Lower leg skin (tissue), 4 donors: ENCODE results near the gene FAM219B. TPM values are rescaled to one million over a fixed set of nuclear protein-coding genes. Genes with fewer than 3 reads are reported as not detected.

ENCODE experiments used
- DNase-seq, 2 donors: peaks; one replicate each; pipeline ENCODE4 v3.0.0-alpha.2; 2019; ENCODE audit warnings: low spot score in 2 of 2
- H3K4me3 ChIP-seq: fragments of 200-600 bp; sonication (generic); 2 replicates; pipeline ENCODE4 v1.5.1; 2017; ENCODE audit warnings: mild to moderate bottlenecking, low read depth; ENCODE audit not compliant: poor library complexity, severe bottlenecking
- CTCF ChIP-seq, 3 donors: fragments of 450-650 bp; IDR thresholded peaks; one replicate each; pipeline ENCODE4 v1.5.1; 2016; ENCODE audit warnings: antibody characterized with exemption in 3 of 3, mild to moderate bottlenecking in 3 of 3, moderate library complexity in 2 of 3
- POLR2A ChIP-seq, 2 donors: fragments of 450-650 bp; IDR thresholded peaks; one replicate each; pipeline ENCODE4 v1.6.1; 2016 to 2017; ENCODE audit warnings: antibody characterized with exemption in 2 of 2, mild to moderate bottlenecking in 1 of 2, moderate library complexity in 1 of 2
- WGBS, 2 donors: methylation state at CpG; one replicate each; pipeline ENCODE4 v1.1.5; 2018; 5-methylcytosine and 5-hydroxymethylcytosine counted together
- intact Hi-C: fragments of 100-400 bp; cut with DNase I; formaldehyde crosslinking; loops from one replicate; pipeline ENCODE4 v1.15.0; 2023; ENCODE audit warnings: low total_unique reads
- total RNA-seq, 4 donors: library from RNA; depleted of rRNA; stranded (reverse); fragments of >200 nt; gene quantifications; one replicate each; pipeline ENCODE4 v1.1.0, GENCODE V29; 2016

Gene FAM219B
- total RNA-seq, 4 donors from 2014 or later = 60.3 to 72.6 (median 67.5) TPM

DNA sequence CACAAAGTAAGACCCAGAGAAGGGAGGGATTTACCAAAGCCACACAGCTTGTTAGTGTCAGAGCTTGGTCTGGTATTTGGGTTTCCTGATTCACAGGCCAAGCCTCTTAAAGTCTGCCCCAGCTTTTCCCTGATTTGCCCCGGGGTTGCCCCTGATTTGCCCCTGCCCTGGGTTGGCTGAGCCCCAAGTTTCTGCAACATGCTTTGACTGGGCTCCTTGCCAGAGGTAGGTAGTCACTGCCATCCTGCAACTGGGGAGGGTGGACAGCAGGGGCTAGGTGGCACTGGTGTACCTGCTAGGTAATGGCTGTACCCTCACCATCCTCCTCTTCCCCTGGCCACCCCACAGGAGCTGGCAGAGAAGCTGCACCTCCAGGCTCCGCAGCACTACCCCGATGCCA lies 14.3 kb downstream of the FAM219B start:
- H3K4me3 ChIP-seq = no peak overlapping the region
- TF ChIP-seq CTCF (IDR thresholded peaks at IDR 0.05) (no peak), POLR2A (IDR thresholded peaks at IDR 0.05) (no peak)
- WGBS, 2 donors = 70 to 93% methylated on average over 3 of the region's 3 CpGs
- no peak for DNase-seq
- intact Hi-C loops = loop anchor here (10.0 kb wide), 1 partner anchor 48 kb away; the partner anchor contains the start of gene ULK3

DNA sequence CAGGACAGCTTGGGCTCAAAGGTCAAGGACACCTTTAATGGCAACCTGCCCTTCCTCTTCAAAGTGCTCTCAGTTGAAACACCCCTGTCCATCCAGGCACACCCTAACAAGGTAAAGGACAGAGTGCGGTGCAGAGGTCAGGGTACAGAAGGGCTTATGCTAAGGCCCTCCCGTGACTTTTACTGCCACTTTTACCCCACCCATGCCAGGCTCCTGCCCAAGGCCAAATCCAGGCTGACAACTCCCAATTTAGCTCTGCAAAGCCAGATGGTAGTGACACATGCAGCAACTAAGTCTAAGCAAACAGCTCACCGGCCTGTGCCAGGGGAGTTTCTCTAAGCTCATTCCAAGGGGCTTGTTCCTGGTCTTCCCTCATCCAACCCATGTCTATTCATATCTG lies 15.2 kb downstream of the FAM219B start:
- intact Hi-C loops = loop anchor here (10.0 kb wide), 1 partner anchor 47 kb away; the partner anchor contains the start of gene ULK3
- DNase-seq = no peak
- TF ChIP-seq CTCF (IDR thresholded peaks at IDR 0.05) = no peak
- TF ChIP-seq POLR2A (IDR thresholded peaks at IDR 0.05) = no peak
- 58 to 62% methylated on average over 3 of the region's 3 CpGs for WGBS, 2 donors
- H3K4me3 ChIP-seq = no peak overlapping the region

- WGBS, 2 donors = 7 to 9% methylated on average over 1 of the region's 1 CpG
- intact Hi-C loops = loop anchor here (10.0 kb wide), 1 partner anchor 46 kb away; the partner anchor contains the start of gene ULK3
- DNase-seq = no peak
- TF ChIP-seq CTCF (IDR thresholded peaks at IDR 0.05) (no peak), POLR2A (IDR thresholded peaks at IDR 0.05) (no peak)
- peak overlapping the region; percentile 74 for H3K4me3 ChIP-seq
These were observed 16.0 kb downstream of the FAM219B start for GRCh38 chr15:74890665-74890960.

- 1 to 3% methylated on average over 35 to 39 of the region's 47 CpGs for WGBS, 2 donors
- DNase-seq = peak; percentile 68 to 96
- peak within 1 kb of the TSS; percentile 74 for H3K4me3 ChIP-seq
- intact Hi-C loops = loop anchor here (10.0 kb wide), 1 partner anchor 45 kb away; the partner anchor contains the start of gene ULK3
- TF ChIP-seq CTCF (IDR thresholded peaks at IDR 0.05) (no peak), POLR2A (IDR thresholded peaks at IDR 0.05) (no peak)
These were observed 16.6 kb downstream of the FAM219B start, which contains the start of gene MPI for GRCh38 chr15:74889883-74890664. TSS of gene MPI (plus strand) at chr15:74890042. CDS start at chr15:74890074, 32 bp downstream.

- intact Hi-C loops = no loop called here
- no peak for TF ChIP-seq POLR2A (IDR thresholded peaks at IDR 0.05)
- no peak for TF ChIP-seq CTCF (IDR thresholded peaks at IDR 0.05)
- 19 to 22% methylated on average over 8 of the region's 8 CpGs for WGBS, 2 donors
- H3K4me3 ChIP-seq = peak overlapping the region; percentile 74
- no peak for DNase-seq
These were observed 17.2 kb downstream of the FAM219B start for GRCh38 chr15:74889390-74889882.
